B cell (primary cell): ENCODE results near the gene GOLGA6L24. TPM values are rescaled to one million over a fixed set of nuclear protein-coding genes. Genes with fewer than 3 reads are reported as not detected.
"Not testable (repeated sequence)": the region's sequence is repeated elsewhere in the genome, so short reads cannot be mapped to it uniquely, and the experiment has no call there.

Experiments used
- ATAC-seq: fragments of 200-7000 bp; cut with Tn5 transposase; one replicate; pipeline ENCODE4 v1.10.0; 2021; ENCODE audit warnings: low read depth, mild to moderate bottlenecking, moderate number of reproducible peaks, moderate library complexity
- CTCF ChIA-PET: fragments of 350-600 bp; sonication (Branson Sonifier 250); formaldehyde crosslinking; loops from one replicate; lab custom pipeline; 2021; ENCODE audit warnings: antibody characterized with exemption, inconsistent platforms; lab: Charles Lee
- POLR2A ChIA-PET: fragments of 350-600 bp; sonication (Branson Sonifier 250); formaldehyde crosslinking; loops from one replicate; lab custom pipeline; 2021; ENCODE audit warnings: antibody characterized with exemption; lab: Charles Lee
- DNase-seq: peaks from one replicate; pipeline ENCODE4 v3.0.0; 2013
- H2AFZ ChIP-seq: 2 replicates; pipeline ENCODE4 v1.6.1; 2012; ENCODE audit warnings: mild to moderate bottlenecking, low read depth, low read length; ENCODE audit not compliant: insufficient read depth, poor library complexity, severe bottlenecking
- H3K27ac ChIP-seq, 2 donors: 1 replicate in 1 of 2; 2 replicates in 1 of 2; pipeline ENCODE4 v1.5.1; 2012 to 2013; ENCODE audit warnings: low read length in 2 of 2, mild to moderate bottlenecking in 2 of 2, moderate library complexity in 1 of 2
- H3K27me3 ChIP-seq, 4 experiments: fragments of 200-600 bp in 1 of 4; sonication (generic) in 1 of 4; replicated peaks in 1 of 4; 1 replicate in 2 of 4; 2 replicates in 2 of 4; pipeline versions ENCODE4 v1.6.1 to v1.7.0; 2013 to 2016; ENCODE audit warnings: low read length in 3 of 4, mild to moderate bottlenecking in 2 of 4, mixed read lengths in 1 of 4, moderate library complexity in 1 of 4; ENCODE audit not compliant: insufficient read depth in 4 of 4, control insufficient read depth in 3 of 4; ENCODE audit errors: control extremely low read depth in 1 of 4
- H3K36me3 ChIP-seq, 2 experiments: replicated peaks in 1 of 2; 1 replicate in 1 of 2; 2 replicates in 1 of 2; pipeline versions ENCODE4 v1.6.1 to v1.7.1; 2013; ENCODE audit warnings: low read length in 1 of 2; ENCODE audit not compliant: insufficient read depth in 2 of 2, control insufficient read depth in 1 of 2; ENCODE audit errors: control extremely low read depth in 1 of 2, extremely low read depth in 1 of 2
- H3K4me1 ChIP-seq, 2 donors: fragments of 200-600 bp in 1 of 2; sonication (generic) in 1 of 2; 1 replicate in 1 of 2; 2 replicates in 1 of 2; pipeline versions ENCODE4 v1.5.1 to v1.6.1; 2013 to 2017; ENCODE audit warnings: low read length in 2 of 2; ENCODE audit not compliant: control insufficient read depth in 2 of 2, insufficient read depth in 2 of 2
- H3K4me2 ChIP-seq: replicated peaks from 2 replicates; pipeline ENCODE3; 2012; ENCODE audit warnings: mild to moderate bottlenecking, low read depth, low read length; ENCODE audit not compliant: poor library complexity, severe bottlenecking
- H3K4me3 ChIP-seq, 5 experiments: fragments of 200-600 bp in 1 of 5; sonication (generic) in 1 of 5; 1 replicate in 3 of 5; 2 replicates in 2 of 5; pipeline versions ENCODE4 v1.5.1 to v1.7.0; 2011 to 2016; ENCODE audit warnings: low read length in 4 of 5, mild to moderate bottlenecking in 4 of 5, low read depth in 2 of 5, control low read depth in 1 of 5, moderate library complexity in 1 of 5; ENCODE audit not compliant: insufficient read depth in 1 of 5; ENCODE audit errors: control extremely low read depth in 1 of 5, extremely low read depth in 1 of 5
- H3K79me2 ChIP-seq: fragments of 200-600 bp; sonication (generic); one replicate; pipeline ENCODE4 v1.6.0; 2016; ENCODE audit warnings: low read length; ENCODE audit not compliant: control insufficient read depth, insufficient read depth
- H3K9ac ChIP-seq: fragments of 200-600 bp; sonication (generic); 2 replicates; pipeline ENCODE4 v1.6.1; 2017; ENCODE audit warnings: mild to moderate bottlenecking, low read length, moderate library complexity
- H3K9me3 ChIP-seq, 3 donors: one replicate each; pipeline versions ENCODE4 v1.6.1 to v1.7.1; 2013; ENCODE audit warnings: low read length in 2 of 3; ENCODE audit not compliant: control insufficient read depth in 2 of 3, insufficient read depth in 1 of 3; ENCODE audit errors: control extremely low read depth in 1 of 3
- H4K20me1 ChIP-seq: 2 replicates; pipeline ENCODE4 v1.6.0; 2012; ENCODE audit warnings: mild to moderate bottlenecking, low read length; ENCODE audit not compliant: insufficient read depth, control insufficient read depth, poor library complexity, severe bottlenecking
- H3K27ac Mint-ChIP-seq: one replicate; pipeline ENCODE4 v1.8.0; 2021; ENCODE audit warnings: mixed read lengths
- H3K27me3 Mint-ChIP-seq: one replicate; pipeline ENCODE4 v1.8.0; 2021; ENCODE audit warnings: mixed read lengths
- H3K4me1 Mint-ChIP-seq: one replicate; pipeline ENCODE4 v1.8.0; 2021; ENCODE audit warnings: mixed read lengths
- H3K4me3 Mint-ChIP-seq: one replicate; pipeline ENCODE4 v1.8.0; 2021; ENCODE audit warnings: mixed read lengths
- H3K9me3 Mint-ChIP-seq: one replicate; pipeline ENCODE4 v1.8.0; 2022; ENCODE audit warnings: mixed read lengths; ENCODE audit not compliant: insufficient read depth
- WGBS: methylation state at CpG from one replicate; pipeline ENCODE4 v1.1.5; 2013; ENCODE audit warnings: missing lambda C conversion rate; ENCODE audit not compliant: insufficient coverage; 5-methylcytosine and 5-hydroxymethylcytosine counted together
- intact Hi-C: fragments of 100-400 bp; cut with micrococcal nuclease; formaldehyde crosslinking; loops from one replicate; pipeline ENCODE4 v1.10.0; 2022
- polyA plus RNA-seq: library from polyadenylated mRNA; depleted of rRNA; stranded (reverse); fragments of >200 nt; gene quantifications from 2 replicates; pipeline ENCODE4 v1.2.3, GENCODE V29; 2012
- small RNA-seq: library from RNA; depleted of rRNA; stranded (forward); fragments of <200 nt; gene quantifications from one replicate; pipeline ENCODE3, GENCODE V24; 2012; ENCODE audit warnings: low replicate concordance, low read depth; ENCODE audit not compliant: insufficient read length
- total RNA-seq, 2 donors: library from RNA; stranded (reverse); fragments of 120-200 nt in 1 of 2; gene quantifications; 1 replicate in 1 of 2; 2 replicates in 1 of 2; pipeline versions ENCODE4 v1.2.3 to v1.2.4, GENCODE V29; 2013 to 2022

The GOLGA6L24 gene
- total and polyA plus RNA-seq, 2 donors (not counting 1 experiment from before 2014, with no cell fraction given), result not detected

GRCh38 chr15:28310454-28310853, 47.4 kb downstream of the GOLGA6L24 start:
- CTCF ChIA-PET, H2AFZ ChIP-seq, H3K4me1 Mint-ChIP-seq, H3K36me3 ChIP-seq, H3K4me3 ChIP-seq, H3K4me3 Mint-ChIP-seq, ATAC-seq, H3K27me3 Mint-ChIP-seq, DNase-seq, H3K9me3 Mint-ChIP-seq, H3K79me2 ChIP-seq, H3K4me1 ChIP-seq, H3K9me3 ChIP-seq, H3K9ac ChIP-seq, H3K27ac ChIP-seq, POLR2A ChIA-PET, H4K20me1 ChIP-seq, H3K4me2 ChIP-seq, intact Hi-C loops, H3K27me3 ChIP-seq, H3K27ac Mint-ChIP-seq: not testable (repeated sequence)
- WGBS, result 100% methylated on average over 3 of the region's 11 CpGs

GRCh38 chr15:28308718-28309117, 49.2 kb downstream of the GOLGA6L24 start:
- DNase-seq, H3K4me3 ChIP-seq, H3K9me3 Mint-ChIP-seq, POLR2A ChIA-PET, H3K4me1 Mint-ChIP-seq, H3K79me2 ChIP-seq, H3K9ac ChIP-seq, H4K20me1 ChIP-seq, CTCF ChIA-PET, ATAC-seq, intact Hi-C loops, H2AFZ ChIP-seq, H3K27me3 Mint-ChIP-seq, H3K4me2 ChIP-seq, H3K36me3 ChIP-seq, H3K27ac Mint-ChIP-seq, H3K27me3 ChIP-seq, H3K9me3 ChIP-seq, H3K4me1 ChIP-seq, H3K4me3 Mint-ChIP-seq, H3K27ac ChIP-seq: not testable (repeated sequence)
- WGBS, result no CpG with 5 or more reads among the region's 5 CpGs

Small RNAs within 50 kb of the gene (small RNA-seq; reads per million reads assigned to genes)
- gene AC091304.5 (not detected), gene RN7SL238P (not detected)

Other genes starting within 250 kb of the GOLGA6L24 start
- 52.7 and 64.1 TPM in 2 replicates for gene HERC2, start 35.9 kb downstream of the GOLGA6L24 start, total RNA-seq
- 29.9 and 31.0 TPM in 2 replicates for gene HERC2, start 35.9 kb downstream of the GOLGA6L24 start, polyA plus RNA-seq
- not detected in 2 replicates for gene GOLGA8F, start 20.6 kb upstream of the GOLGA6L24 start, total RNA-seq
- not detected in 2 replicates for gene GOLGA8F, start 20.6 kb upstream of the GOLGA6L24 start, polyA plus RNA-seq
- gene GOLGA8G, start 174.9 kb upstream of the GOLGA6L24 start, total RNA-seq, result not detected in 2 replicates
- gene GOLGA8G, start 174.9 kb upstream of the GOLGA6L24 start, polyA plus RNA-seq, result not detected in 2 replicates
- gene GOLGA6L25, start 195.5 kb upstream of the GOLGA6L24 start, total RNA-seq, result not detected in 2 replicates
- gene GOLGA6L25, start 195.5 kb upstream of the GOLGA6L24 start, polyA plus RNA-seq, result not detected in 2 replicates